Measurements from ENCODE around the gene LAG3.

DNA sequence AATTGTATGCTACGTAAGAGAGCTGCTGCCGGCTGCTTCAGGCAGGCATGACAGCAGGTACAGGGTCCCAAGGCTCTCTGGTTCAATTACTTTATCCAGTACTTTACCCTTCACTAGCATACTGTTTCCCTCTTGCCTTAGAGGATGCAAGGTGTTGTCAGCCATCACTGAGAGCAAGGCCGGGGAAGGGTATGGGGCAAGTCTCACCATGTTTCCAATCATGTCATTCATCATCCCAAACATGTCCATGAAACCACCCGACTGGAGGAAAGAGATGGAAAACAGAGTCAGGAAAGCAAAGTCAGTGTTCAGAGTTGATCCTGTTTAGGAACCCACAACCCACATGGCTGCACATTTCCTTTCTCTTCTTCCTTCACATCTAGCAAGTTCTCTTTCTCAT lies 21.8 kb upstream of the LAG3 start:
- TF ChIP-seq, protein P1, sequence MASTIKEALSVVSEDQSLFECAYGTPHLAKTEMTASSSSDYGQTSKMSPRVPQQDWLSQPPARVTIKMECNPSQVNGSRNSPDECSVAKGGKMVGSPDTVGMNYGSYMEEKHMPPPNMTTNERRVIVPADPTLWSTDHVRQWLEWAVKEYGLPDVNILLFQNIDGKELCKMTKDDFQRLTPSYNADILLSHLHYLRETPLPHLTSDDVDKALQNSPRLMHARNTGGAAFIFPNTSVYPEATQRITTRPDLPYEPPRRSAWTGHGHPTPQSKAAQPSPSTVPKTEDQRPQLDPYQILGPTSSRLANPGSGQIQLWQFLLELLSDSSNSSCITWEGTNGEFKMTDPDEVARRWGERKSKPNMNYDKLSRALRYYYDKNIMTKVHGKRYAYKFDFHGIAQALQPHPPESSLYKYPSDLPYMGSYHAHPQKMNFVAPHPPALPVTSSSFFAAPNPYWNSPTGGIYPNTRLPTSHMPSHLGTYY (CRISPR knock-in tag; IDR thresholded peaks at IDR 0.05): no peak
- TF ChIP-seq, protein P2, sequence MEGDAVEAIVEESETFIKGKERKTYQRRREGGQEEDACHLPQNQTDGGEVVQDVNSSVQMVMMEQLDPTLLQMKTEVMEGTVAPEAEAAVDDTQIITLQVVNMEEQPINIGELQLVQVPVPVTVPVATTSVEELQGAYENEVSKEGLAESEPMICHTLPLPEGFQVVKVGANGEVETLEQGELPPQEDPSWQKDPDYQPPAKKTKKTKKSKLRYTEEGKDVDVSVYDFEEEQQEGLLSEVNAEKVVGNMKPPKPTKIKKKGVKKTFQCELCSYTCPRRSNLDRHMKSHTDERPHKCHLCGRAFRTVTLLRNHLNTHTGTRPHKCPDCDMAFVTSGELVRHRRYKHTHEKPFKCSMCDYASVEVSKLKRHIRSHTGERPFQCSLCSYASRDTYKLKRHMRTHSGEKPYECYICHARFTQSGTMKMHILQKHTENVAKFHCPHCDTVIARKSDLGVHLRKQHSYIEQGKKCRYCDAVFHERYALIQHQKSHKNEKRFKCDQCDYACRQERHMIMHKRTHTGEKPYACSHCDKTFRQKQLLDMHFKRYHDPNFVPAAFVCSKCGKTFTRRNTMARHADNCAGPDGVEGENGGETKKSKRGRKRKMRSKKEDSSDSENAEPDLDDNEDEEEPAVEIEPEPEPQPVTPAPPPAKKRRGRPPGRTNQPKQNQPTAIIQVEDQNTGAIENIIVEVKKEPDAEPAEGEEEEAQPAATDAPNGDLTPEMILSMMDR (IDR thresholded peaks at IDR 0.05): no peak
- TF ChIP-seq CBFB (CRISPR knock-in tag; IDR thresholded peaks at IDR 0.05; ENCODE audit: low read depth) (no peak), NFYB (CRISPR knock-in tag; conservative IDR thresholded peaks at IDR 0.05; ENCODE audit: low read depth) (no peak), TEAD4 (CRISPR knock-in tag; IDR thresholded peaks at IDR 0.05) (no peak), GABPB1 (CRISPR knock-in tag; IDR thresholded peaks at IDR 0.05) (no peak)
- TF ChIP-seq, protein P3, sequence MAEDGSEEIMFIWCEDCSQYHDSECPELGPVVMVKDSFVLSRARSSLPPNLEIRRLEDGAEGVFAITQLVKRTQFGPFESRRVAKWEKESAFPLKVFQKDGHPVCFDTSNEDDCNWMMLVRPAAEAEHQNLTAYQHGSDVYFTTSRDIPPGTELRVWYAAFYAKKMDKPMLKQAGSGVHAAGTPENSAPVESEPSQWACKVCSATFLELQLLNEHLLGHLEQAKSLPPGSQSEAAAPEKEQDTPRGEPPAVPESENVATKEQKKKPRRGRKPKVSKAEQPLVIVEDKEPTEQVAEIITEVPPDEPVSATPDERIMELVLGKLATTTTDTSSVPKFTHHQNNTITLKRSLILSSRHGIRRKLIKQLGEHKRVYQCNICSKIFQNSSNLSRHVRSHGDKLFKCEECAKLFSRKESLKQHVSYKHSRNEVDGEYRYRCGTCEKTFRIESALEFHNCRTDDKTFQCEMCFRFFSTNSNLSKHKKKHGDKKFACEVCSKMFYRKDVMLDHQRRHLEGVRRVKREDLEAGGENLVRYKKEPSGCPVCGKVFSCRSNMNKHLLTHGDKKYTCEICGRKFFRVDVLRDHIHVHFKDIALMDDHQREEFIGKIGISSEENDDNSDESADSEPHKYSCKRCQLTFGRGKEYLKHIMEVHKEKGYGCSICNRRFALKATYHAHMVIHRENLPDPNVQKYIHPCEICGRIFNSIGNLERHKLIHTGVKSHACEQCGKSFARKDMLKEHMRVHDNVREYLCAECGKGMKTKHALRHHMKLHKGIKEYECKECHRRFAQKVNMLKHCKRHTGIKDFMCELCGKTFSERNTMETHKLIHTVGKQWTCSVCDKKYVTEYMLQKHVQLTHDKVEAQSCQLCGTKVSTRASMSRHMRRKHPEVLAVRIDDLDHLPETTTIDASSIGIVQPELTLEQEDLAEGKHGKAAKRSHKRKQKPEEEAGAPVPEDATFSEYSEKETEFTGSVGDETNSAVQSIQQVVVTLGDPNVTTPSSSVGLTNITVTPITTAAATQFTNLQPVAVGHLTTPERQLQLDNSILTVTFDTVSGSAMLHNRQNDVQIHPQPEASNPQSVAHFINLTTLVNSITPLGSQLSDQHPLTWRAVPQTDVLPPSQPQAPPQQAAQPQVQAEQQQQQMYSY (CRISPR knock-in tag; IDR thresholded peaks at IDR 0.05): no peak
- TF ChIP-seq, protein P4, sequence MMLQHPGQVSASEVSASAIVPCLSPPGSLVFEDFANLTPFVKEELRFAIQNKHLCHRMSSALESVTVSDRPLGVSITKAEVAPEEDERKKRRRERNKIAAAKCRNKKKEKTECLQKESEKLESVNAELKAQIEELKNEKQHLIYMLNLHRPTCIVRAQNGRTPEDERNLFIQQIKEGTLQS (CRISPR knock-in tag; conservative IDR thresholded peaks at IDR 0.05): no peak
- TF ChIP-seq, protein P5, sequence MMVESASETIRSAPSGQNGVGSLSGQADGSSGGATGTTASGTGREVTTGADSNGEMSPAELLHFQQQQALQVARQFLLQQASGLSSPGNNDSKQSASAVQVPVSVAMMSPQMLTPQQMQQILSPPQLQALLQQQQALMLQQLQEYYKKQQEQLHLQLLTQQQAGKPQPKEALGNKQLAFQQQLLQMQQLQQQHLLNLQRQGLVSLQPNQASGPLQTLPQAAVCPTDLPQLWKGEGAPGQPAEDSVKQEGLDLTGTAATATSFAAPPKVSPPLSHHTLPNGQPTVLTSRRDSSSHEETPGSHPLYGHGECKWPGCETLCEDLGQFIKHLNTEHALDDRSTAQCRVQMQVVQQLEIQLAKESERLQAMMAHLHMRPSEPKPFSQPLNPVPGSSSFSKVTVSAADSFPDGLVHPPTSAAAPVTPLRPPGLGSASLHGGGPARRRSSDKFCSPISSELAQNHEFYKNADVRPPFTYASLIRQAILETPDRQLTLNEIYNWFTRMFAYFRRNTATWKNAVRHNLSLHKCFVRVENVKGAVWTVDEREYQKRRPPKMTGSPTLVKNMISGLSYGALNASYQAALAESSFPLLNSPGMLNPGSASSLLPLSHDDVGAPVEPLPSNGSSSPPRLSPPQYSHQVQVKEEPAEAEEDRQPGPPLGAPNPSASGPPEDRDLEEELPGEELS (CRISPR knock-in tag; IDR thresholded peaks at IDR 0.05): no peak
- TF ChIP-seq, protein P6, sequence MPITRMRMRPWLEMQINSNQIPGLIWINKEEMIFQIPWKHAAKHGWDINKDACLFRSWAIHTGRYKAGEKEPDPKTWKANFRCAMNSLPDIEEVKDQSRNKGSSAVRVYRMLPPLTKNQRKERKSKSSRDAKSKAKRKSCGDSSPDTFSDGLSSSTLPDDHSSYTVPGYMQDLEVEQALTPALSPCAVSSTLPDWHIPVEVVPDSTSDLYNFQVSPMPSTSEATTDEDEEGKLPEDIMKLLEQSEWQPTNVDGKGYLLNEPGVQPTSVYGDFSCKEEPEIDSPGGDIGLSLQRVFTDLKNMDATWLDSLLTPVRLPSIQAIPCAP (CRISPR knock-in tag; IDR thresholded peaks at IDR 0.05): no peak
